SU-DHL-6 (cell line): ENCODE results near the gene CMTM6.
"Not testable (repeated sequence)": the region's sequence is repeated elsewhere in the genome, so short reads cannot be mapped to it uniquely, and the experiment has no call there.

ENCODE experiments used
- H2AFZ ChIP-seq: fragments of 200-600 bp; sonication (generic); 2 replicates; pipeline ENCODE4 v1.6.1; 2014; ENCODE audit warnings: low read depth, mild to moderate bottlenecking, moderate library complexity, mixed read lengths, antibody characterized with exemption, low read length; ENCODE audit not compliant: severe bottlenecking
- H3F3A ChIP-seq: fragments of 200-600 bp; shearing (Covaris generic); 2 replicates; pipeline ENCODE4 v1.6.0; 2016; ENCODE audit warnings: antibody characterized with exemption, mild to moderate bottlenecking; ENCODE audit not compliant: insufficient read depth
- H3K27ac ChIP-seq: fragments of 200-600 bp; sonication (generic); 2 replicates; pipeline ENCODE4 v1.5.1; 2016; ENCODE audit warnings: low read depth, mild to moderate bottlenecking, low read length, moderate library complexity, mixed read lengths
- H3K27me3 ChIP-seq: fragments of 200-600 bp; sonication (generic), shearing (Covaris generic); 2 replicates; pipeline ENCODE4 v1.6.0; 2014; ENCODE audit warnings: mild to moderate bottlenecking, low read length
- H3K36me3 ChIP-seq: fragments of 200-600 bp; sonication (generic); 2 replicates; pipeline ENCODE4 v1.6.1; 2014; ENCODE audit warnings: mild to moderate bottlenecking, low read length, mixed read lengths
- H3K4me2 ChIP-seq: fragments of 300-600, 200-600 bp; shearing (Covaris generic), sonication (generic); 2 replicates; pipeline ENCODE4 v1.6.0; 2014; ENCODE audit warnings: low read length, low read depth, mild to moderate bottlenecking; ENCODE audit not compliant: poor library complexity, severe bottlenecking
- H3K4me3 ChIP-seq: fragments of 200-600 bp; sonication (generic); 2 replicates; pipeline ENCODE4 v1.5.1; 2014; ENCODE audit warnings: antibody characterized with exemption, low read length, mild to moderate bottlenecking, mixed read lengths; ENCODE audit not compliant: insufficient read depth, poor library complexity, severe bottlenecking
- H3K79me2 ChIP-seq: fragments of 200-600 bp; sonication (generic); 2 replicates; pipeline ENCODE4 v1.6.1; 2014; ENCODE audit warnings: mild to moderate bottlenecking, low read length, moderate library complexity; ENCODE audit not compliant: insufficient read depth
- H3K9ac ChIP-seq: fragments of 200-600 bp; sonication (generic); 2 replicates; pipeline ENCODE4 v1.7.0; 2014; ENCODE audit warnings: mild to moderate bottlenecking, low read length
- H3K9me2 ChIP-seq: fragments of 200-600 bp; sonication (generic); replicated peaks from 2 replicates; pipeline ENCODE4 v1.6.1; 2014; ENCODE audit warnings: low read length; ENCODE audit not compliant: insufficient read depth
- H3K9me3 ChIP-seq: fragments of 200-600 bp; sonication (generic); 2 replicates; pipeline ENCODE4 v1.6.1; 2014; ENCODE audit warnings: low read length, mixed read lengths; ENCODE audit not compliant: insufficient read depth
- H4K20me1 ChIP-seq: fragments of 200-600 bp; sonication (generic); 2 replicates; pipeline ENCODE4 v1.6.1; 2014; ENCODE audit warnings: low read depth, mild to moderate bottlenecking, antibody characterized with exemption, low read length, moderate library complexity, mixed read lengths
- EZH2phosphoT487 ChIP-seq: fragments of 200-600 bp; sonication (generic), shearing (Covaris generic); conservative IDR thresholded peaks from 2 replicates; pipeline ENCODE4 v1.6.1; 2018; ENCODE audit warnings: mild to moderate bottlenecking, antibody characterized with exemption, low read length, moderate library complexity, mixed read lengths
- TF ChIP-seq, protein P1 (sequence below): fragments of 200-600 bp; sonication (generic); IDR thresholded peaks from one replicate; pipeline ENCODE4 v1.5.1; 2017; ENCODE audit warnings: antibody characterized with exemption, mild to moderate bottlenecking, low read length, moderate library complexity; ENCODE audit not compliant: insufficient read depth, poor library complexity, severe bottlenecking

CMTM6 gene

DNA sequence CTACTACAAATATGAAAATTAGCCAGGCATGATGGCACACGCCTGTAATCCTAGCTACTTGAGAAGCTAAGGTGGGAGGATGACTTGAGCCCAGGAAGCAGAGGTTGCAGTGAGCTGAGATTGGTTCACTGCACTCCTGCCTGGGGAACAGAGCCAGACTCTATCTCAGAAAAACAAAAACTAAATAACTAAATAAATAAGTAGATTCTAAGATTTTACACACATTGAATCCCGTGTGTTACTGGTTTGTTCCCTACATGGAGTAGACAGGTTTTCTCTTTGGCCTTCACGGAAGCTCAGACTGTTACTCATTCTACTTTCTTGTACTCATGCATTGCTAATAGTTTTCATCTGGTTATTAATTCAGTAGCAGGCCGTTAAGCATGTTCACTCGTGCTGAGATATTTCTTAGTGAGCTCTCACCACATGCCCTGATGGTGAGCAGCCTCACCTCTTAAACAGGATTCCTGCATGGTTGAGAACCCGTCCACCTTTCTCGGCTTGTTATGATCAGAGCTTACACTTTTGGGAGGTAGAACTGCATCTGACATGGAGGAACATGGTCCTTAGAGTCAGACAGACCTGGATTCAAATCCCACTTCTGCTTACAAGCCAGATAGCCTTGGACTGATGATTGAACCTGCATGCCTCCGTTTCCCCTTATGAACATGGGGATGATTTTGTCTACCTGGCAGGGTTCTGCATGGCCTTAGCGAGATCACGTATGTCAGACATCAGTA lies 61.9 kb downstream of the CMTM6 start:
- Histone ChIP-seq H3K4me3 (no peak overlapping the region), H3K9me2 (no peaks in the 10 kb centered on the region)
- TF ChIP-seq, protein P1, sequence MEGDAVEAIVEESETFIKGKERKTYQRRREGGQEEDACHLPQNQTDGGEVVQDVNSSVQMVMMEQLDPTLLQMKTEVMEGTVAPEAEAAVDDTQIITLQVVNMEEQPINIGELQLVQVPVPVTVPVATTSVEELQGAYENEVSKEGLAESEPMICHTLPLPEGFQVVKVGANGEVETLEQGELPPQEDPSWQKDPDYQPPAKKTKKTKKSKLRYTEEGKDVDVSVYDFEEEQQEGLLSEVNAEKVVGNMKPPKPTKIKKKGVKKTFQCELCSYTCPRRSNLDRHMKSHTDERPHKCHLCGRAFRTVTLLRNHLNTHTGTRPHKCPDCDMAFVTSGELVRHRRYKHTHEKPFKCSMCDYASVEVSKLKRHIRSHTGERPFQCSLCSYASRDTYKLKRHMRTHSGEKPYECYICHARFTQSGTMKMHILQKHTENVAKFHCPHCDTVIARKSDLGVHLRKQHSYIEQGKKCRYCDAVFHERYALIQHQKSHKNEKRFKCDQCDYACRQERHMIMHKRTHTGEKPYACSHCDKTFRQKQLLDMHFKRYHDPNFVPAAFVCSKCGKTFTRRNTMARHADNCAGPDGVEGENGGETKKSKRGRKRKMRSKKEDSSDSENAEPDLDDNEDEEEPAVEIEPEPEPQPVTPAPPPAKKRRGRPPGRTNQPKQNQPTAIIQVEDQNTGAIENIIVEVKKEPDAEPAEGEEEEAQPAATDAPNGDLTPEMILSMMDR: no peak
- TF ChIP-seq EZH2phosphoT487: no peak

DNA sequence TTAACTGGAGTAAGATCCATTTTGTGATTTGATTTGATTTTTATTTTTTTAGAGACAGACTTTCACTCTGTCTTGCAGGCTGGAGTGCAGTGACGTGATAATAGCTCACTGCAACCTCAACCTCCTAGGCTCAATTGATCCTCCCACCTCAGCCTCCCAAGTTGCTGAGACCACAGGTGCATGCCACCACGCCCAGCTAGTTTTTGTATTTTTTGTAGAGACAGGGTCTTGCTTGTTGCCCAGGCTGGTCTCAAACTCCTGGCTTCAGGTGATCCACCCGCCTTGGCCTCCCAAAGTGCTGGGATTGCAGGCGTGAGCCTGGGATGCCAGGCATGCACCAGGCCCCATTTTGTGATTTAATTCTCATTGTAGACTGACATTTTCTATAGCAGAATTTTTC lies 63.2 kb downstream of the CMTM6 start:
- H3K27ac ChIP-seq, H2AFZ ChIP-seq, H3K9me3 ChIP-seq, H3K79me2 ChIP-seq, H3K9me2 ChIP-seq, H4K20me1 ChIP-seq, H3K4me2 ChIP-seq, H3K9ac ChIP-seq, H3K36me3 ChIP-seq, H3K4me3 ChIP-seq, H3K27me3 ChIP-seq, H3F3A ChIP-seq: not testable (repeated sequence)

More for the DNA sequence above, 61.9 kb downstream of the CMTM6 start:
- Histone ChIP-seq H2AFZ (no peak overlapping the region), H3K4me2 (no peak overlapping the region), H3F3A (no peaks in the 10 kb centered on the region), H3K9me3 (no peaks in the 10 kb centered on the region), H3K27me3 (no peaks in the 10 kb centered on the region), H3K27ac (no peak overlapping the region), H3K79me2 (no peaks in the 10 kb centered on the region), H4K20me1 (no peaks in the 10 kb centered on the region), H3K36me3 (no peaks in the 10 kb centered on the region), H3K9ac (no peak overlapping the region)

DNA sequence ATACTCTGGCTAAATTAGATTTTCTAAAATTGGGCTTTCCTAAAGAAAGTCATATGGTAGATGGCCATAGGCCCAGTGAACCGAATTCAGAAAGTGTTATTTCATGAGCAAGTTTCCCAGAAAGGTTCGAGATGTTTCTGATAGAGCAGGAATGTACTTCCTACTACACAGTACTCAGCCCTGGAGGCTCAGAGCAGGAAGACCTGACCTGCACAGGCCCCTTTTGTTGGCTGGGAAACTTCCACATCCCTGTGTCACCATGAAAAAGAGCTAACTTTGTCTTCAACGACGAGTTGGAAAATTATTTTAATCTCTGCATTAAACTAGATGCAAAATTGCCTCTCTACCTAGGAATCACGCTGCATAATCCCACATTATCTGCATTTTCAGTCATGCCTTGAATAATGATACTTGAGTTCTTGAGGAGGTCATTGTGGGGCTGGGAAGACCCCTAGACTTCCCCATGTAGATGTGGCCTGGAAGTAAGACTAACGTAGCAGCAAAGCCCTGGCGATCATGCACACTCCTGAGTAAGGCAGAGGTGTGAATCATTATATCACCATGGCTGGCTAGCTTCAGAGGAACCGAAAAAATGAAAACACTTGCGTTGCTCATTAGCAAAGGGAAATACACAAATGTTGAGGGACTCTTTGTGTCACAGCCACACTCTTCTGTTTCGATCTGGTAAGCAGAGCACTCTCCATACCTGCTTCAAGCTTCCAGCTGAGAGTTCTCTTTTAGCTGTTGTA lies 63.9 kb downstream of the CMTM6 start:
- Histone ChIP-seq H3K27ac (no peak overlapping the region), H3K4me2 (no peak overlapping the region), H3K79me2 (no peaks in the 10 kb centered on the region), H4K20me1 (no peaks in the 10 kb centered on the region), H2AFZ (no peak overlapping the region), H3K9me2 (no peaks in the 10 kb centered on the region), H3K36me3 (no peaks in the 10 kb centered on the region), H3K9ac (no peak overlapping the region), H3K9me3 (no peaks in the 10 kb centered on the region), H3K4me3 (no peak overlapping the region), H3K27me3 (no peaks in the 10 kb centered on the region), H3F3A (no peaks in the 10 kb centered on the region)
- no peak for TF ChIP-seq EZH2phosphoT487
- TF ChIP-seq, protein P1: no peak

DNA sequence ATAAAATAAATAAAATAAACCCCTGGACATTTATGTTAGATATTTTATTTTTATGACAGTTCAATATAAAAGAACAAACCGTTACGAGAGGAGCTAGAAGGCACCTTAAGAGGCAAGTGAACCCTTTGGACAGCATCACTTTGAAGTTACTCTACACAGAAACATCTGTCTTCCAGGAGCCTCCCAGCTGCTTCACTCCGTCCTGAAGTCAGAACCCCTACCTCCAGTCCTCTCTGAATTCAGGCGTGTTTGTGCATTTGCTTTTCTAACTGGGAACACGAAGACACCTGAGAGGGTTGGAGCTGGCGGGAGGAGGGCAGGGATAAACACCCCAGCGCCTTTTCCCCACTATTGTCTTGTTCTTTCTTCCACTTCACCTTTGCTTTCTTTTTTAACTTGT lies 64.8 kb downstream of the CMTM6 start:
- TF ChIP-seq, protein P1: no peak
- no peak for TF ChIP-seq EZH2phosphoT487
- no peak overlapping the region for H2AFZ ChIP-seq
- no peak overlapping the region for H3K4me2 ChIP-seq
- no peaks in the 10 kb centered on the region for H3K27me3 ChIP-seq
- H3K79me2 ChIP-seq: no peaks in the 10 kb centered on the region
- H3F3A ChIP-seq: no peaks in the 10 kb centered on the region
- no peaks in the 10 kb centered on the region for H3K9me2 ChIP-seq
- H3K9ac ChIP-seq: no peak overlapping the region
- H3K4me3 ChIP-seq: no peak overlapping the region
- H4K20me1 ChIP-seq: no peaks in the 10 kb centered on the region
- H3K9me3 ChIP-seq: no peaks in the 10 kb centered on the region
- no peak overlapping the region for H3K27ac ChIP-seq
- H3K36me3 ChIP-seq: no peaks in the 10 kb centered on the region
